ENCODE results near the gene STAC. TPM values are rescaled to one million over a fixed set of nuclear protein-coding genes. Genes with fewer than 3 reads are reported as not detected.

The STAC gene
- total and polyA plus RNA-seq, 9 of the 15 experiments (the other 6 are each of a cell fraction or from before 2014, with no cell fraction given), result 0.11 TPM; not detected in 8

- in situ Hi-C loops (cut with MboI) (no loop called here), intact Hi-C loops (cut with micrococcal nuclease) (no loop called here)
- H3K27me3 ChIP-seq (ENCODE audit: control insufficient read depth in 2 of 2, insufficient read depth in 2 of 2, low read length in 2 of 2), result no peaks in the 10 kb centered on the region
- H3K4me3 ChIP-seq, result no peak overlapping the region
- no peaks in the 10 kb centered on the region for H3K9me1 ChIP-seq (ENCODE audit: control insufficient read depth, insufficient read depth, low read length)
- H3K79me2 ChIP-seq (ENCODE audit: control insufficient read depth, insufficient read depth, low read length), result no peaks in the 10 kb centered on the region
- no peak for ATAC-seq
- H3K9ac ChIP-seq (ENCODE audit: insufficient read depth in 1 of 2, low read depth in 2 of 2, low read length in 2 of 2), result no peak overlapping the region
- H3K36me3 ChIP-seq (ENCODE audit: control insufficient read depth, insufficient read depth, low read length), result no peaks in the 10 kb centered on the region
- no peaks in the 10 kb centered on the region for H4K20me1 ChIP-seq (replicated peaks; ENCODE audit: control insufficient read depth, insufficient read depth, low read length)
- no peak overlapping the region for H3K4me2 ChIP-seq (ENCODE audit: insufficient read depth, low read length)
- no peaks in the 10 kb centered on the region for H3K4me1 ChIP-seq (replicated peaks in 1 of 2; ENCODE audit: control insufficient read depth in 2 of 2, insufficient read depth in 2 of 2, low read length in 2 of 2)
- no peak for DNase-seq (ENCODE audit: extremely low read depth in 1 of 4, low spot score in 3 of 4)
- H3K27ac ChIP-seq (ENCODE audit: extremely low read depth, low read depth, low read length), result no peak overlapping the region
- BruUV-seq (replicated peaks), result no TSS peak
- no peak overlapping the region for H2AFZ ChIP-seq (ENCODE audit: low read depth, low read length)
- POLR2A ChIA-PET, result no interaction called here
- CTCF ChIA-PET (ENCODE audit: low intra/inter-chr PET ratio), result no interaction called here
- FAIRE-seq, result no peak
- 0 out of 2 replicates have a peak, but pooled peaks cover 2% of the 10 kb centered on the region for H3K9me3 ChIP-seq (replicated peaks; ENCODE audit: control insufficient read depth, insufficient read depth, low read depth, low read length)
- 3% methylated on average over 5 of the region's 5 CpGs for WGBS (ENCODE audit: insufficient coverage, low coverage, missing lambda C conversion rate)
- TF ChIP-seq LCOR (CRISPR knock-in tag; IDR thresholded peaks at IDR 0.05) (no peak), TBP (optimal IDR thresholded peaks at IDR 0.05; ENCODE audit: low read depth, low read length) (no peak), ATF3 (IDR thresholded peaks at IDR 0.05) (no peak), ATF3 (CRISPR knock-in tag; conservative IDR thresholded peaks at IDR 0.05) (no peak), NCOR1 (IDR thresholded peaks at IDR 0.05) (no peak), ZNF347 (CRISPR knock-in tag; IDR thresholded peaks at IDR 0.05; ENCODE audit: low read depth) (no peak), MLLT1 (IDR thresholded peaks at IDR 0.05) (no peak), MAX (CRISPR knock-in tag; IDR thresholded peaks at IDR 0.05) (no peak), ARID1B (IDR thresholded peaks at IDR 0.05) (no peak), IRF1 (CRISPR knock-in tag; IDR thresholded peaks at IDR 0.05; ENCODE audit: borderline replicate concordance) (no peak), ZNF696 (CRISPR knock-in tag; conservative IDR thresholded peaks at IDR 0.05) (no peak), NCOA4 (IDR thresholded peaks at IDR 0.05; ENCODE audit: partially characterized antibody) (no peak), CTCFL (IDR thresholded peaks at IDR 0.05; ENCODE audit: borderline replicate concordance, insufficient read depth, low read depth, low read length, poor library complexity, severe bottlenecking) (no peak), NFXL1 (CRISPR knock-in tag; IDR thresholded peaks at IDR 0.05) (no peak), KDM2B (CRISPR knock-in tag; IDR thresholded peaks at IDR 0.05) (no peak), ZNF589 (CRISPR knock-in tag; IDR thresholded peaks at IDR 0.05; ENCODE audit: low read depth) (no peak)
Observed at GRCh38 chr3:36543276-36543997, 163.1 kb downstream of the STAC start.

Data from K562 (cell line).